ENCODE measurements around the gene KCNJ14.
"Not testable (repeated sequence)": the region's sequence is repeated elsewhere in the genome, so short reads cannot be mapped to it uniquely, and the experiment has no call there.

KCNJ14 gene

DNA sequence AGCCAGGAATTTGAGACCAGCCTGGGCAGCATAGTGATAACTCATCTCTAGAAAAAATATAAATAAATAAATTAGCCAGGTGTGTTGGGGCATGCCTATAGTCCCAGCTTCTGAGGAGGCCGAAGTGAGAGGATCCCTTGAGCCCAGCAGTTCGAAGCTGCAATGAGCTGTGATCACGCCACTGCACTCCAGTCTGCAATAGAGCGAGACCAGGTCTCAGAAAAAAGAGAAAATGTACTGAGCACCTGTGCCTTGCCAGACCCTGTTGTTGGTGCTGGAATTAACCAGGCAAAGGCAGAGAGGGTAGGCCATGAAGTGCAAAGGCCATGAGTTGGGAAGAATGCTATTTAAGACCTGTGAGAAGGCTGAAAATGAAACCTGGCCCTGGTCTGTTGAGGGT lies 16.5 kb downstream of the KCNJ14 start:
- DNase-seq (ENCODE audit: low spot score) = no peak

DNA sequence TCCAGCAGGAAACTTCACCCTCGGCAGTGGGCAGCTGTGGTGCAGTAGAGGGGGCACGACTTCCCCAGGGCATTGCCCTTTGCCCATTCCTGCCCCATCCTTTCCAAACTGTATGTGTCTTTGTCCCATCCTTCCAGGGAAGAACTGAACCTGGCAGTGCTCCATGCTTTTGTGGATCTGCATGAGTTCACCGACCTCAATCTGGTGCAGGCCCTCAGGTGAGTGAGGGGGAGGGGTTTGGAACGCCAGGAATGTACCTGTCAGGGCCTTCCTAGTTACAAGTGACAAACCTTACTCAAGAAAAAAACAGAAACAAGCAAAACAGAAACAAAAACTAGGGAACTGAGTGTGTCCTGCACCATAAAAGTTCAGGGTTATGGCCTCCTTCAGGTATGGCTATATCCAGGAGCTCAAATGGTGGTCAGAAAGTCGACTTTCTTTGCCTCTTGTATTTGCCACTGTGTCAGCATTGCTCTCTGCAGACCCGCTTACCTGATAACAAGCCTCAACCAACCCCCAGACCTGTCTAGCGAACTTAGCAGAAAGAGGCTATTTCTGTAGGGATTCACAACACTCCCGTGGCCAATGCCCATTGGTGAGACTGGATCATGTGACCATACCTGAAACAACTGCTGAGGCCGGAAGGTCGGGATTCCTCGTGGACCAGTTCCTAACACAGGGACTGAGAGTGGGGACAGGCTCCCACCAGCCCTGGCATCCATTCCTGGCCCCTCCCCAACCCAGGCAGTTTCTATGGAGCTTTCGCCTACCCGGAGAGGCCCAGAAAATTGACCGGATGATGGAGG lies 18.0 kb downstream of the KCNJ14 start:
- no peak for DNase-seq (ENCODE audit: low spot score)

DNA sequence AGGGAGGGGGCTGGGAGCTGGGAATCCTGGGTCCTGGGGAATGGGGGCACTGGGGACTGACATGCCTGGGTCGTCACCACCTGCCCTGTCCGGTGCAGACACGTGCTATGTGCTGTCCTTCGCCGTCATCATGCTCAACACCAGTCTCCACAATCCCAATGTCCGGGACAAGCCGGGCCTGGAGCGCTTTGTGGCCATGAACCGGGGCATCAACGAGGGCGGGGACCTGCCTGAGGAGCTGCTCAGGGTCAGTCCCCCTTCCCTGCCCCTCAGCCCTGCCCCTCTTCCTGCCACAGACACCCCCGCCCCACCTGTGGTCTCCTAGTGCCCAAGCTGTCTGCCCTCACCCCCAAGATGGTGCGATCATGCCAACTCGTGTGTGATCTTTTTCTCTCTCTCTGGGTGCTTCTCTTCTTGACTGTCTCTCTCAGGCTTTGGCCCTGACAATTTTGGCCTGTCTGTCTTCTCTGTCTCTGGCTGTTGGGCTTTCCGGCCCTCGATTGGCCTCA lies 18.8 kb downstream of the KCNJ14 start:
- DNase-seq (ENCODE audit: low spot score) = no peak

DNA sequence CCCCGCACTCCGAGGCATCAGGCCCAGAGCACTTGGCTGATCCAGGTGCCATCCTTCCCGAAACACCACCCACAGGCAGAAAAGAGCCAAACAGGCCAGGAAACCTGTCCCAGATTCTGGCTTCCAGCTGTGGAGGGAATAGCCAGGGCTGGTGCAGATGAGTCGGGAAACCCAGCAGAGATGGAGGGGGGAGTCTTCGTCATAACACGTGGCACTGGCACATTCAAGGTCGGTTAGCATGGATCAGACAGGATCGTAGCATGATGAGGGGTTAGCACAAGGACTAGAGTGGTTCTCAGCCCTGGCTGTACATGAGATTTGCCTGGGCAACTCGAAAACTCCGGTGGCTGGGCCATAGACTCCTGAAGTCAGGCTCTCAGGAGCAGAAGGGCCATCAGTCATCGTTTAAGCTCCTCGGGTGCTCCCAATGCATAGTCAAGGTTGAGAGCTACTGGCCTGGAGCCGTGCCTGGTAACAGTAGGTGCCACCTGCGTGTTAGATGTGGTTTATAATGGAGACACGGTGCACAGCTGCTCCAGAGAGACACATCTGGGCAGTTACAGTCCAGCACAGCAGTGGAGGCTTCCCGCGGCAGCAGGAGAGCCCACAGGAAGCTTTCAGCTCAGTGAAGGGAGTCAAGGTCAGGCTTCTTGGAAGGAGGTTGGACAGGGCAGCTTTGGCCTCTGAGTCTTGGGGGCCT lies 20.1 kb downstream of the KCNJ14 start:
- no peak for DNase-seq (ENCODE audit: low spot score)

DNA sequence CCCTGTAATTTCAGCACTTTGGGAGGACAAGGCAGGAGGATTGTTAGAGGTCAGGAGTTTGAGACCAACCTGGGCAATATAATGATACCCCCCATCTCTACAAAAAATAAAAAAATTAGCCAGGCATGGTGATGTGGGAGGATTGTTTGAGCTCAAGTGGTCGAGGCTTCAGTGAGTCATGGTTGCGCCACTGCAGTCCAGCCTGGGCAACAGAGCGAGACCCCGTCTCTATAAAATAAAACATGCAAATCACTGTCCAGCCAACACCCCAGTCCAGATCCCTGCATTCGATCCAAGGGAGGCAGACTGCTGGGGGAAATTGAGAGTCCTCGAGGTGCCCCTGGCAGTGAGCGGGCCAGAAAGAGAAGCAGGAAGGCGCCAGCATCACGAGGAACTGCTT lies 20.8 kb downstream of the KCNJ14 start:
- no peak for DNase-seq (ENCODE audit: low spot score)

DNA sequence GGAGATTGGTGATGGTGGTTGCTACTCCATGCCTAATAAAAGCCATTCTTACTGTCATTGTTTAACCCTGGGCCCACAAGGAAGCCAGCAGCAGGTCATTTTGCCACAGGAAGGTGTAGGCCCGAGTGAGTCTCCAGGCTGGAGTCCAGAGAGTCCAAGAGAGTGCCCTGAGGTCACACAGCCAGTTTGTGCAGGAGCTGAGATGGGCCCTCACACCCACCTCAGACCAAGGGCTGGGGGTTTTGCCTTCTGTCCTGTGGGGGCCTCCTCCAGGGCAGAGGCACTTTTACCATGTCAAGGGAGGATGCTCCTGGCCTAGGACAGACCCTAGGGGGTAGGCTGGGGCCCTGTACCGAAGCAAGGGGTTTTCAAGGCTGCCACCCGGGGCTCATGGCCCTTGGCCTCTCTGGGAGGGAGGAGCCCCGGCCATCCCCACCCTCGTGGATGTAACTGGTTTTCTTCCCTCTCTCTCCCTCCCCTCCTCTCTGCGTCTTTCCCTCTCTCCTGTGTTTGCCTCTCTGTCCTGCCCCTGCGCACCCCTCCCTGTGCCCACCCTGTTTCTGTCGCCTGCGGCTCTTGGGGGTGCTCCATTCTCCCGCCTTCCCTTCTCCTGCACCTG lies 21.8 kb downstream of the KCNJ14 start:
- DNase-seq (ENCODE audit: low spot score) = no peak

DNA sequence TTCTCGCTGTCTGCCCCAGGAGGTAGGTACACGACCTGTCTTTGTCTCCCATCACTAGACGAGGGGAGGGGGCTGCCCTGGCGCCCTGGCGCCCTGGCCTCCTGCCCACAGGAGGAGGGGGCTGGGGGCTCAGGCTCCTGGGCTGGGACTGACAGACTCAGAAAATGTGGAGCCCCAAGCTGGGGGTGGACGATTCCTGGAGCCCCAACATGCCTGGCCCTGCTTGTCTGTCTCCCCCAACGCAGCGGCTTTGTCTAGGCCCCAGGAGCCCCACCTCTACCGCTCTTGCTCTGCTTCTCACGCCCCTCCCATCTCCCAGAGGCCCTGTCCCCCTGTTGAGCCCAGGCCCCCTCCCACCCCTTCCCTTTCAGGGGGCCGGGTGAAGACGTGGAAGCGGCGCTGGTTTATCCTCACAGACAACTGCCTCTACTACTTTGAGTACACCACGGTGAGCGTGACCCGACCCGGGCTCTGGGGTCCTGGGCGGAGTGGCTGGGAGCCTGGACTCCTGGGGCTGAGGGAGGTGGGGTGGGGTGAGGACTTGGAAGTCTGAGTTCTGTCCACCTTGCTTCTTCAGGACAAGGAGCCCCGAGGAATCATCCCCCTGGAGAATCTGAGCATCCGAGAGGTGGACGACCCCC lies 22.4 kb downstream of the KCNJ14 start:
- no peak for DNase-seq (ENCODE audit: low spot score)

DNA sequence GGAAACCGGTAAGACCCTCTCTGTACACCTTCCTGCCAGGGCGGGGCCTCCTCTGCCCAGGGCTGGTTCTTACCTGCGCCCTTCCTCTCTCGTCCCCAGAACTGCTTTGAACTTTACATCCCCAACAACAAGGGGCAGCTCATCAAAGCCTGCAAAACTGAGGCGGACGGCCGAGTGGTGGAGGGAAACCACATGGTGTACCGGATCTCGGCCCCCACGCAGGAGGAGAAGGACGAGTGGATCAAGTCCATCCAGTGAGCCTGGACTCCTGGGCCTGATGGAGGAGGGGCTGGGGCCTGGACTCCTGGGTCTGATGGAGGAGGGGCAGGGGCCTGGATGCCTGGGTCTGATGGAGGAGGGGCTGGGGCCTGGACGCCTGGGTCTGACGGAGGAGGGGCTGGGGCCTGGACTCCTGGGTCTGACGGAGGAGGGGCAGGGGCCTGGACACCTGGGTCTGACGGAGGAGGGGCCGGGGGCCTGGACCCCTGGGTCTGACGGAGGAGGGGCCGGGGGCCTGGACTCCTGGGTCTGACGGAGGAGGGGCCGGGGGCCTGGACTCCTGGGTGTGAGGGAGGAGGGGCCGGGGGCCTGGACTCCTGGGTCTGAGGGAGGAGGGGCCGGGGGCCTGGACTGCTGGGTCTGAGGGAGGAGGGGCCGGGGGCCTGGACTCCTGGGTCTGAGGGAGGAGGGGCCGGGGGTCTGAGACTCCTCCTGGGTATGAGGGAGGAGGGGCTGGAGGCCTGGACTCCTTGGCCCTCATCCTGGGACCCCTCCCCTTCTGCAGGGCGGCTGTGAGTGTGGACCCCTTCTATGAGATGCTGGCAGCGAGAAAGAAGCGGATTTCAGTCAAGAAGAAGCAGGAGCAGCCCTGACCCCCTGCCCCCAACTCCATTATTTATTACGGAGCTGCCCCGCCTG lies 23.2 kb downstream of the KCNJ14 start:
- no peak for DNase-seq (ENCODE audit: low spot score)

DNA sequence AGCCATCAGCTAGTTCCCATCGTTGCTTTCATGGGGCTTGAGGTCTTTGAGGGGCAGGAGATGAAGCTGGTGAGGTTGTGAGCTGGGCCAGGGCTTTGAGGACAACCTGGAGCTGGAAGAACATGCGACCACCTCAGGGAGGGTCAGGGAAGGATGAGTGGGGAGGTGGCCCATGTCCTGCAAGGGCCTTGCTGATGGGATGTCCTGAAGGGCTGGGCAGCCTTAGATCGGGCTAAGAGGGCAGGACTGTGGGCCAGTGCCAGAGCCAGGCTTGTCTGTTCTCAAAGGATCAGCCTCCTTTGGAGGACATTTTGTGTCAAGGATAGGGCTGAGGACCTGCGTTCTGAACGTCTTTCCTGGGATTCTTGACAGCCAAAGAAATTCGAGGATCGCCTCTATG lies 24.3 kb downstream of the KCNJ14 start:
- DNase-seq (ENCODE audit: low spot score) = no peak

DNA sequence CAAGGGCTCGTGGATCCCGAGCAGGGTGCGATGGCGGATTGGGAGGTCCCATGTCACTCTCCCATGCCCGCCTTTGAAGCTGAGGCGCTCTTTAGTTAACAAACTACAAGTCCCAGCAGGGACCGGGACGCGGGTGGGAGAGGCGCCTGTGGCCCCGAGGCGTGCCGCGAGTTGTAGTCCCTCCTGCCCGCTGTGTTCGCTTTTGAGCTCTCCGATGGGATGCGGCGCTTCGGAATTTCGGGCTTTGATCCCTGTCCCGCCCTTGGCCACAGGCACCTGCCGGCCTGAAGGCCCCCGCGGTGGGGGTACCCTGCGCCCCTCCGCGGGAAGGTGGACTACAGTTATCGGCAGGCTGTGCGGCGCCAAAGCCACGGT lies 24.8 kb downstream of the KCNJ14 start:
- no peak for DNase-seq (ENCODE audit: low spot score)

DNA sequence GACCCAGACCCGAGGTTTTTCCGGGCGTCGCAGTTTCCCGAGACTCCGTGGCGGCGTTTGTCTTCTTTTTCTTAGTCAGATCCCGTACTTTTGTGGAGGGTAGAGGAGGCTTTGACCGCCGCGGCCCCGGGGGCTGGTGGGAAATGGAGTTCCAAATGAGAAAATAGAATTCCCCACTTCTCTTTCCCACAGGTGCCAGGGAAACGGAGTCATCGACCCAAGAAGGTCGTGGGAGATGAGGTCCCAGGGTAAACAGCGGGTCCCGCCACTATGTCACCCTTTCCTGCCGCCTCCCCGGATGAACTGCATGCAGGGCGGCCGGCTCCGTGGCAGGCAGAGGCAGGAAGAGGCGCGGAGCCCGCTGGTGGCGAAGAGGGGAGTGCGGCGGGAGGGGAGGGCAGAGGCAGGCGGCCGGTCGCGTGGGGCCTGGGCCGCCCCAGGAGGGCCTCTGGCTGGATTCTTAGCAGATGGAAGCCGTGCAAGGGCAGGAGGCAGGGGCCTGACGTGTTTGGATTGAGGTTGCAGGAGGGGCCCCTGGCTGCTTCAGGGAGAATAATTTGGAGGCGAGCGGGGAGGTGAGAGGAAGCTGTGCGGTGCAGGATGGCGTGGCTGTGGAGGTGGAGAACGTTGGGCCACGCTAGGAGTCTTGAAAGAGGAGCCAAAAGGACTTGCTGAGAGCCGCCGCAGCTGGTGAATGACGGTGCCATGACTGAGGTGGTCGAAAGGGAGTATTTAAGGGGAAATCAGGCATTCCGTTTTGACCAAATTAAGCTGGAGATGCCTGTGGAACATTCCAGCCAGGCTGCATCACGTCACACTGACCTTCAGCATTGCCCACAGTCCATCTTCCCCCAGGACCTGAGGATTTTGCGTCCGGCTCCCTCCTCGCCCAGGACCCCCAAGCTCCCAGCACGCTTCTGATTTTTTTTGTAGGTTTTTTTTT lies 25.5 kb downstream of the KCNJ14 start:
- no peak for DNase-seq (ENCODE audit: low spot score)

DNA sequence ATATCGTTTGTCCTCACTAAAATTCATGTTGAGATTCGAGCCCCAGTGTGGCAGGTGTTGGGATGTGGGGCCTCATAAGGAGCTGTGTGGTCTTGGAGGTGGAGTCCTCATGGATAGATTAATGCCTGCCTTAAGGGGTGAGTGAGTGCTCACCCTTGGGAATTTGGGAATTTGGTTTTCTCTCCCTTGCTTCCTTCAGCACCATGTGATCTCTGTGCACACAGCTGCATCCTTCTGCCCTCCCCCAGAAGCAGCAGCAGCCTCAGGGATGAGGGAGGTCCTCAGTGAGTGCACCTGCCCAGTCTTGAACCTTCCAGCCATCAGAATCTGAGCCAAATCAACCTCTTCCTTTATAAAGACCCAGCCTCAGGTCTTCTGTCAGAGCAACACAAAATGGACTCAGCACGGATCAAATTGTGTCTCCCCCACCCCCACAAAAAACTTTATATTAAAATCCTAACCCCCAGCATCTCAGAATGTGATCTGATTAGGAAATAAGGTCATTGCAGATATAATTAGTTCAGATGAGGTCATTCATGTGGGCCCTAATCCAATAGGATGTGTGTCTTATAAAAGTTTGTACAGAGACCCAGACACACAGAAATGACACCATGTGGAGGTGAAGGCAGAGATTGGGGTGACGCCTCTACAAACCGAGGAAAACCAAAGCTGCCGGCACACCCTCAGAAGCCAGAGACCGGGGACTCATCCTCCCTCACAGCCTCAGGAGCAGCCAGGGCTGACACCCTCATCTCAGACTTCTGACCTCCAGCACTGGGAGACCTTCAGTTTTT lies 26.7 kb downstream of the KCNJ14 start:
- no peak for DNase-seq (ENCODE audit: low spot score)

DNA sequence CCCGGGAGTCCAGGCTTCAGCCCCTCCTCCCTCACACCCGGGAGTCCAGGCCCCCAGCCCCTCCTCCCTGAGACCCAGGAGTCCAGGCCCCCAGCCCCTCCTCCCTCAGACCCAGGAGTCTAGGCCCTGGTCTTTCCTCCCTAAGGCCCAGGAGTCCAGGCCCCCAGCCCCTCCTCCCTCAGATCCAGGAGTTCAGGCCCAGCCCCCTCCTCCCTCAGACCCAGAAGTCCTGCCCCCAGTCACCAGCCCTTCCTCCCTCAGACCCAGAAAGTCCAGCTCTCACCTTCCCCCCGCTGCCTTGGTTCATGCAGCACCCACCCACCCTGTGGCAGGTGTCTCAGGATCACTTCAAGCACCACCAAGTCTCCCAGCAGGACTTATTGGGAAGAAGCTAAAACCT lies 27.9 kb downstream of the KCNJ14 start:
- DNase-seq (ENCODE audit: low spot score) = no peak

DNA sequence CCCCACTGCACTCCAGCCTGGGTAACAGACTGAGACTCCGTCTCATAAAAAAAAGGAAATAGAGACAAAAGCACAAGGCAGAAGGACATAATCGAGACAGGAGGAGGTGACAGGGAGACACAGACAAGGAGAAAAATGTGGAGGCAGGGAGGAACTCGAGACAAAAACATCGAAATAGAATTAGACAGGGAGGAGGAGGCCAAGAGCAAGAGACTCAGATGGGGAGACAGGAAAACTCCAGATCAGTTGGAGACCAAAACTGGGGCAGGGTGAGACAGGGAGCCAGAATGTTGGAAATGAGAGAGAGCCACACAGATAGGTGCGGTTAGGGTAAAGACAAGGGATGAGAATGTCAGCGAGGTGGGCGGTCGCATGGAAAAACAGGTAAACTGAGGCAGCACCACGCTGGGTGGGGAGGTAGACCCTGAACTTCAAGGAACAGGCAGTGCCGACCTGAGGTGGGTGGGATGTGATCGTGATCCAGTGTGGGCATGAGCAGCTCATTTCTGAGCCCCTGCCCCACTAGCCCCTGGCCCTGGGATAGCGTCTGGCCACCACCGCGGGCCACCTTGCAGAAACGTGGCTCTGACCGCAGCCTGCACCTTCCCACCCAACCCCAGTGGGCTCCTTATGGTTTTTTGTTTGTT lies 29.0 kb downstream of the KCNJ14 start:
- DNase-seq (ENCODE audit: low spot score) = no peak

DNA sequence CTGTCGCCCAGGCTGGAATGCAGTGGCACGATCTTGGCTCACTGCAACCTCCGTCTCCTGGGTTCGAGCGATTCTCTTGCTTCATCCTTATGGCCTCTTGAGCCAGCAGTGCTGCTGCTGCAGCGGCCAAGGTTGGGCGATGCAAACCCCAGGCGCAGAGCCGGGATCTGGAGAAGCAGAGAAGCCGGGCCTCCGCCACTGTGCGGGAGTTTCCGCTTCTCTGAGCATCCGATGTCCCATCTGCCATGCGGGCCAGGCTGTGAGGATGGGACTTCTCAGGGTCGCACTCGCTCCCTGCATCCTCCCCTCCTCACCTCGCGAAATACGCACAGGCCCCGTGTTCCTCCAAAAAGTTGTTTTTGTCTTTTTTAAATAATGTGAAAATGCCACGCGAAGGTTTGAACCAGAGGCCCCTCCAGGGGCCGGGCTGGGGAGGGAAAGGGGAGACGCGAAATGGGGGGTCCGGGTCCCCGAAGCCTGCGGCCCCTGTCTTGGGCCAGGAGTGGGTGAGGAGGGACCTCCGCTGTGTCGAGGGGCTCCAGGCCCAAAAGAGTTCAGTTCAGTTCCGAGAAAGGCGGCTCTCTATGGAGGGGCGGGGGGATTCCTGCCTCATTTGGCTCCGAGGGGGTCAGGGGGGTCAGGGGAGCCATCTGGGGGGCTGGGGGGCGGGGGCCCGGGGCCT lies 29.7 kb downstream of the KCNJ14 start:
- no peak for DNase-seq (ENCODE audit: low spot score)

DNA sequence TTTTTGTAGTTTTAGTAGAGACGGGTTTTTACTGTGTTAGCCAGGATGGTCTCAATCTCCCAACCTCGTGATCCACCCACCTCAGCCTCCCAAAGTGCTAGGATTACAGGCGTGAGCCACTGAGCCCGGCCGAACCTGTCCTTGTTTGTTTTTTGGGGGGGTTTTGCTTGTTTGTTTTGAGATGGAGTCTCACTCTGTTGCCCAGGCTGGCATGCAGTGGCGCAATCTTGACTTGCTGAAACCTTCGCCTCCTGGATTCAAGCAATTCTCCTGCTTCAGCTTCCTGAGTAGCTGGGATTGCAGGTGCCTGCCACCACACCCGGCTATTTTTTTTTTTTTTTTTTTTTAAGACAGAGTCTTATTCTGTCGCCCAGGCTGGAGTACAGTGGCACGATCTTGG lies 31.3 kb downstream of the KCNJ14 start:
- DNase-seq (ENCODE audit: low spot score) = not testable (repeated sequence)

DNA sequence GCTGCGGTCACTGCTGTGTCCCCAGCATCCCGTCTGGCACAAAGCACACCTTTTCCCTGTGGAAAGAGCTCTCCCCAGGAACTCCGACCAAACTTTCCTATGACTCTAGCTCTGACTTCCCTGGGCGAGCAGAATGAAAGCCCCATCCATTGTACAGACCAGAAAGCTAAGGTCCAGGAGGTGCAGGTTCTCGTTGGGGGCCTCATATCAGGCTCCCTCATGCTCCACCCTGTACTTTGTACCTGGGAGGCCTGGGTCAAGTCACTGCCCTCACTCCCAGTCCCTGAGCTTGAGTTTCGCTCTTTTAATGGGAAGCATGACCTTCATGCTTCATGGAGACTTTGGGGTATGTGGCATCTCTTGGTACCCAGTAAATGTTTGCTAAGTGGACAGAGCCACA lies 32.2 kb downstream of the KCNJ14 start:
- DNase-seq (ENCODE audit: low spot score) = no peak

DNA sequence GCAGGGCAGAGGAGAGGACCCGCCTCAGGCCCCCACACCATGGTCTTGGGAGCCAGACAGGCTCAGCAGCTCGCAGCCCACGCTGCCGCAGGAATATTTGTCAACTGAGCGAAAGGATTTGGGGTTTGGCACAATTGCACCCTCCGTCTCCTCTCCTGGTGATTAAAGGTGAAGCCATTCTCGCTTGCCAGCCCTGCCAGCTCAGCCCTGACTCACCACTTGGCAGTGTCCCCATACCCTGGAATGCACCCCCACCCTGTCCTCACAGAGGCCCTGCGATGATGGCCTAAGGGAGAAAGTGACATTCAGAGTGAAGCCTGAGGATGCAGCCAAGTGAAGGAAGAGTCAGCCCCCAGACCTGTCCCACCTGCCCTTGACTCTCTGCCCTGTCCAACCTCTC lies 32.6 kb downstream of the KCNJ14 start:
- DNase-seq (ENCODE audit: low spot score) = no peak
